Measurements from ENCODE around the gene PAQR5.

PAQR5 gene, protein sequence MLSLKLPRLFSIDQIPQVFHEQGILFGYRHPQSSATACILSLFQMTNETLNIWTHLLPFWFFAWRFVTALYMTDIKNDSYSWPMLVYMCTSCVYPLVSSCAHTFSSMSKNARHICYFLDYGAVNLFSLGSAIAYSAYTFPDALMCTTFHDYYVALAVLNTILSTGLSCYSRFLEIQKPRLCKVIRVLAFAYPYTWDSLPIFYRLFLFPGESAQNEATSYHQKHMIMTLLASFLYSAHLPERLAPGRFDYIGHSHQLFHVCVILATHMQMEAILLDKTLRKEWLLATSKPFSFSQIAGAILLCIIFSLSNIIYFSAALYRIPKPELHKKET

DNA sequence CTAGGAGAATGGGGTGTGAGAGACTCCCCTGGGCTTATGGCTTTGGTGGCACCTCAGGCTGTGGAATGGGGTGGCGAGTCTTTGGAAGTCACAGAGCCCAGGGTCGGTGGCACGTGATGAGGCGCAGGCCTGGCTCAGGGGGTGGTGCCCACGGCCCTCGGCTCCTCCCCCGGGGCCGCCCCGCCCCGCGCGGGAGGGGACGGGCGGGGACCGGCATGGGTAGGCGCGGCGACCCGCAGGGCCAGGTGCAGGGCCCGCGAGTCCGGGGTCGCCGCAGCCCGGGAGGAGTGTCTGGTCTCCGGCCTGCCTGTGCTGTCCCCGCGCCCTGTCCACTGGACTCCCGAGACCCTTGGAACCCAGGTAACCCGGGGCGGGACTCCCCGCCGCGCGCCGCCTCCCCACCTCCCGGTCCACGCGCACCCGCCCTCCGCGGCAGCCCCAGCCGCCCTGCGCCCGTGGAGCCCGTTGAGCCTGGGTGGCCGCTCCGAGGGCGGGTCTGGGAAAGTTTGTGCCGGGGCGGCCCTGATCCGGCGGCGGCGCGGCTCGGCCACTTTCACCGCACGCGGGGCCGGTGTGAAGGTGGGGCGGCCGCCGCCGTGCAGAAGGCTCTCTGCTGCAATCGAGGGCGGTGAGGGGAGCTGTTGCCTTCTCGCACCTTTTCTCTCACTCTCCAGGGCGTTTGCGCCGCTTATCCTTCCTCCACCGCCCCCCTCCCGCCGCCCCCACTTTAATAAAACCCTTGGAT lies at the start of gene PAQR5:
Gene PAQR5 (plus strand): TSS at position 216 of the 745 bp plus-strand sequence. CDS start 61,169 bp downstream, outside the sequence.
- no peak for DNase-seq (ENCODE audit: low spot score)

DNA sequence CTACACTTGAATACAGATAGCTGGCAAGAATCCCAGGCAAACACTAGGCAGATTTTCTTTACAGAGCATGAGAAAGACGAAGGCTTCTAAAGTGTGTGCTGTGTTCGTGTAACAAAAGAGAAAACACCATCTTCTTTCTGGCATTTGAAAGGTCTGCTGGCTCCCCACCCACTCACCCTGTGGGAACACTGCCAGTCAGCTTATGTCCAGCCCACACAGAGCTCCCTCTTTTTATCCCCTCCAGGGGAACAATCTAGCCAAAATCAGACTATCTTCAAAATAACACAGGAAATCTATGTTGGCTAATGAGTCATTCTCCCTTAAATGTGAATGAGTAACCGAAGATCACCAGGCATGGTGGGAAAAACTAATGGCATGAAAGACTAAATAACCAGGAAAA lies 45.6 kb upstream of the PAQR5 start:
- no peak for DNase-seq (ENCODE audit: low spot score)

- DNase-seq (ENCODE audit: low spot score), result no peak
These were observed 33.3 kb upstream of the PAQR5 start for GRCh38 chr15:69265347-69265955.

DNA sequence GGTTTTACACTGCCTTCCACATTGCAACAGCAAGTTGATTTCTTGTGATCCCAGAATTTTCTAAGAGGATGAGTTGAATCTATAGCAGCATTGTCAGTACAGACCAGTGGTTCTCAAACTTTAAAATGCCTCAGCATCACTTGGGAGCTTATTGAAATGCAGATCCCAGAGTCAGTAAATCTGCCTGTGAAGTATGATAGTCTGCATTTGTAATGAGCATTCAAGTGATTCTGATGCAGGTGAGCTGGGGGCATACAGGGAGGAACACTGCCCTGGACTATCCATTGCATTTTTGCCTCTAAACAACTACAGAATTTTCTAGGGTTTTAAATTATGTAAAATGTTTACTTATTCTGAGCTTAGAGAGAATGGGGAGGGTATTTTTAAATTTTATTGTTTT lies 27.5 kb upstream of the PAQR5 start:
- no peak for DNase-seq (ENCODE audit: low spot score)

GRCh38 chr15:69272139-69272538 lies 26.6 kb upstream of the PAQR5 start:
- no peak for DNase-seq (ENCODE audit: low spot score)

GRCh38 chr15:69272891-69273290 lies 25.8 kb upstream of the PAQR5 start:
- no peak for DNase-seq (ENCODE audit: low spot score)

- DNase-seq (ENCODE audit: low spot score), result no peak
These were observed 23.5 kb upstream of the PAQR5 start for GRCh38 chr15:69275074-69275670.

GRCh38 chr15:69275933-69276560 lies 22.7 kb upstream of the PAQR5 start:
- no peak for DNase-seq (ENCODE audit: low spot score)

- DNase-seq (ENCODE audit: low spot score), result no peak
These were observed 21.4 kb upstream of the PAQR5 start for GRCh38 chr15:69277316-69277715.

DNA sequence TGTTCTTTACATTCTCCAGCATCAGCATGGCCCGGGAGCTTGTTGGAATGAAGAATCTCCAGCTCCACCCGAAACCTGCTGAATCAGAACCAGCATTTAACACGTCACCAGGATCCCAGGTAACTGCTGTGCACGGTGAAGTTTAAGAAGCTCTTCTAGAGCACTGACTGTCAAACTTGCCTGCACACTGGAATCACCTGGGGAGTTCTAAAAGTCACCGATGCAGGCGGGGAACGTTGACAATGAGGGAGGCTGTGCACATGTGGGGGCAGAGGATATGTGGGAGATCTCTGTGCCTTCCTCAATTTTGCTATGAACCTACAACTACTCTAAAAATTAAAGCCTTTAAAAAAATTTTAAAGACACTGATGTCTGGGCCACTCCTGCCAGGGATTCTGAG lies 19.1 kb upstream of the PAQR5 start:
- DNase-seq (ENCODE audit: low spot score), result no peak

- no peak for DNase-seq (ENCODE audit: low spot score)
These were observed 17.9 kb upstream of the PAQR5 start for GRCh38 chr15:69280783-69281182.

DNA sequence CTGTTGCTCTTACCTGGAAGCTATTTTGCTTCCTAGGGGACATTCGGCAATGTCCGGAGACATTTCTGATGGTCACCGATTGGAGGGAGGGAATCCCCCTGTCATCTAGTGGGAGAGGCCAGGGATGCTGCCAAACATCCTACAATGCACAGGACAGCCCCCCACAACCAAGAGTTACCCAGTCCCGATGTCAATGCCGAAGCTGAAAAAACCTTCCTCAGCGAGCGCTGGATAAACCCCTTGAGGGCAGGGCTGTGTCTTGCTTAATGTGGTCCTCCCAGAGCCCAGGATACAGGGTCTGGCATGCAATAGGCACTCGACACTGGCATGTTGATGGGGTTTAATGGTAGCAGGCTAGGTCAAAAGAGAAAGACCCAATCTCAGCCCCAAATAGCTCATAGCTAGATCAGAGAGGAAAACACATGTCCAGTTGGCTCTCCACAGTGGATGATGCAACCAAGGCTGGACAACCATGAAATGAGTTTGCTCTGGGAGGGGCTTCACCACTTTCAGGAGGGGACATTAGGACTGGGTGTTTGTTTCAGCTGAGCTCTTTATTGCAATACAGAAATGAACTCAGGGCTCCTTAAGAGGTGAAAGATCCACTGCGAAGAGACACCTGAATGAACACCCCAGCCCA lies 16.5 kb upstream of the PAQR5 start:
- peak; percentile 53 for DNase-seq (ENCODE audit: low spot score)

GRCh38 chr15:69285834-69286233 lies 12.9 kb upstream of the PAQR5 start:
- peak; percentile 12 for DNase-seq (ENCODE audit: low spot score)

- peak; percentile 50 for DNase-seq (ENCODE audit: low spot score)
These were observed 10.7 kb upstream of the PAQR5 start for GRCh38 chr15:69288011-69288410.

DNA sequence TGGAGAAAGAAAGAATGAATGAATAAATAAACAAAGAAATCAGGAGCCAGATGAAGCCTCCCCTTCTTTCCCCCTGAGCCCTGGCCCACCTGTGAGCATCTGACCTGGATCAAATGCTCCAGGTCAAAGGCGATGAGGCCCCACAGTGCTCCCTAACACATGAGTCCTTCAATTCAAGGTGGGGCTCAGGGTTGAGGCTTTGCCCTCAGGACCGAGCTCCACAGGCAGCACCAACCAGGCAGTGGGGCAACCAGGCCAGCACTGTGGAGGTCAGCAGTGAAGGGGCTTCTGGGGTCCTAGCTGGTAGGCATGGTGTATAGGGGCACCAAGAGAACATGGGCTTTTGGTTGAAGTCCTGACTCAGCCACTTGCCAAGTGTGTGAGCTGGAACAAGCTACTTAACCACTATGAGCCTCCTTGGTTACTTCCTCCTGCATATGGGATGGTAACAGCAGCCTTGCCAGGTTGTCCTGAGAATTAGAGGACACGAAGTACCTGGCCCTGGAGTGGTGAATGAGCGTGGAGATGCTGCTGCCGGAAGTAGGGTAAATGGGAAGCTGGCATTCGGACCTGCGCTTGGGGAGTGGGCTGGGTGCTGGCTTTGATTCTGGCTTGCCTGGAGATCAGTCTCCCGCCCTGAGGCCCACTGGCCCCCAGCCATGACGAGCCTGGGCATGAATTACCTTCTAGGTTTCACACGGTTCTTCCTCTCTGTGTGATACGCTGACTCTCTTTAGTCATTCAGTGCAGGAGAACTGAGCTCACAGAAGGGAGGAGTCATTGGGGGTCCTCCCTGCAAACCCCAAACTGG lies 10.0 kb upstream of the PAQR5 start:
- DNase-seq (ENCODE audit: low spot score), result peak; percentile 47

DNA sequence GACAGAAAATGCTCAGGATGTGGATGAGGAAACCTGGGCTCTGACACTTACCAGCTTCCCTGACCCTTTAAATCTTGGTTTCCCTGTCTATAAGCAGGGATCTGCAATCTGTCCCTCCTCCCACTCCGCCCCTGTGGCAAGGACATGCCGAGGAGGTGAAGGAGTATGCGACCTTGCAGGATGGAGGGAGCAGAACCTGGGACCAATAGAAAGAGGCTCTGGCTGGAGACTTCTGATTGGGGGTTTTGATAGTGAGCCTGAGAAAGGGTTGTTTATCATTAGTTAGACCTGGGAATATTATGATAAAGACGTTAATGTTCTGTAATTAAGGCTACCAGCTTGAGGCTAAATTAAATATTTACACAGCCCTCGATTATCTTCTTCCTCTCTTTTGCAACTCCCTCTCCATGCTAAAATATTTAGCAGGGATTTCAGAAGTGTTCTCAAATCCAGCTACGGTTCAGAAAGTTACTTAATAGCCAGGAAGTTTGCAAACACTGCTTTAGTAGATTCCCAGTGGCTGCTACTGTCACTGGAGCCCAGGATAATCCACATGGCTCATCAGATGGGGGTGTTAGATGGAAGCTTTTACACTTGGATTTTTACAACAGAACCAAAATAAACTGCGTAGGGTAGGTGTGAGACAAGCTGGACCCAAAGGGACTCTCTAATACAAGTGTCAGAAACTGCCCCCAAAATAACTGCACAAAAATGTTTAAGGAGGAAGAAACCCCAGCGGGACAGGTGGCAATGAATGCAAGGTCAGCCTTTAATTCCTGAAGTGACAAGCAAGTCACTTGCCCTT lies 9.2 kb upstream of the PAQR5 start:
- peak; percentile 15 for DNase-seq (ENCODE audit: low spot score)

DNA sequence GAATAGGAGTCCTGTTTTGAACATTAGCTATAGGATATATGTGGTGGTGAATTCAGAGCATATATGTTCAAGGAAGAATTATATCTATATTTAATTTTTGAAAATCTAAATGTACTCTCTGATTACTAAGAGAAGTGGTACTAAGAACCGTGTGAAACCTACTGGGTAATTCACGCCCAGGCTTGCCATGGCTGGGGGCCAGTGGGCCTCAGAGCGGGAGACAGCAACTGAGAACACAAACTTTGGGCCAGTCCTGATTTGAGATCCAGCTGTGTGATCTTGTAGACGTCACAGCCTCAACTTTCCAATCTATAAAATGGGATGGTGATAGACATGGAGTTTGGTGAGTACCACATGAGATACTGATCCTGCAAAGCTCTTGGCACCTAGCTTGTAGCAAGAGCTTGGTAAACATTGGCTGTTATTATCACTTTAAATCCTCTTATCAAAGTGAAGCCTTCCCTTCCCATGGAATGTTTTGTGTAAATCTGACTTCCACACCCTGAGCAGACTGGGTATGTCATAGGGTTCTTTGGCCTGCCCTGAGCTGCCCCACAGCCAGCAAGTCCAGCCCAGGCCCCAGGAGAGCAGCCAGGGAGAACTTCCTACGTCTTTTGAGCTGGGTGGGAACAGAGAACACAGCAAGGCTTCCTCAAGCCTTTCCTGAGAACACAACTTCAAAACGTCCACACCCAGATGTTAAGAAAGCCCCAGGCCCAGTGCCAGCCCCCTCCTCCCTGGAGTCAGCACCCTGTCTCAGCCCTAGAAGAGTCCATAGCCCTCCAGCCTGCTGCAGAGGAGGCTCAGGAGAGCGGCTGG lies 8.2 kb upstream of the PAQR5 start:
- peak; percentile 20 for DNase-seq (ENCODE audit: low spot score)

DNA sequence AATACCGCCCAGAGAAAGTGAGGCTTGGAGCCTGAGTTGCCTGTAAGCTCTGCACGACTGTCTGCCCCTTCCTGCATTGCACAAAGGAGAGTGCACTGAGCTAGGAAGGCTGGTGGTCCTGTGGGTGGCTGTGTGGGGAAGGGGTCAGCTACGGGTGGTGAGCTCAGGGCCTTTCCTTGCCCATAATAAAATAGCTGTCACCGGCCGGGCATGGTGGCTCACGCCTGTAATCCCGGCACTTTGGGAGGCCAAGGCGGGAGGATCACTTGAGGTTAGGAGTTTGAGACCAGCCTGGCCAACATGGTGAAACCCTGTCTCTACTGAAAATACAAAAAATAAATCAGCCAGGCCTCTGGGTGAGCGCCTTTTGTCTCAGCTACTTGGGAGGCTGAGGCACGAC lies 7.1 kb upstream of the PAQR5 start:
- peak; percentile 30 for DNase-seq (ENCODE audit: low spot score)

- DNase-seq (ENCODE audit: low spot score), result no peak
These were observed 5.8 kb upstream of the PAQR5 start for GRCh38 chr15:69292826-69293420.
